ENCODE measurements around the gene FHOD3. TPM values are rescaled to one million over a fixed set of nuclear protein-coding genes. Genes with fewer than 3 reads are reported as not detected.

The FHOD3 gene
- total and polyA plus RNA-seq, 2 of the 8 experiments (the other 6 are each of a cell fraction or from before 2014, with no cell fraction given): 9.7 to 10.5 TPM

DNA sequence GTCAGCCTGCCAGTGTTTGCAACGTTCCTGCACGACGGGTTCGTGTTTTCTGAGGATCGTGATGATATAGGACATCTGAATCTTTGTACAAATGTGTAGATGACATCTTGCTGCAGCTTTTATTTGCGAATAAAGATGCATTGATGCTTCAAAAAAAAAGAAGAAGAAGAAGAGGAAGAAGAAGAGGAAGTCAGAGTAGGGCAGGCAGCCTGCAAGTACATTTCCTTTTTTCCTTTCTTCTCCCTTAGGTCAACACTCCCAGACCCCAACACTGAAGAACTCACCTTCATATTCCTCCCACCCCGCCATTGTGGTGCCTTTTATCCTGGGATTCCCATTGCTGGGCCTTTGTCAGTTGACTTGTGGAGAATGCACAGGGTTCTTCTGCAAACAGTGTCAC lies 91.5 kb downstream of the FHOD3 start:
- no peak overlapping the region for H4K8ac ChIP-seq (ENCODE audit: extremely low read depth, insufficient read depth, low read length)
- TF ChIP-seq, protein P1, sequence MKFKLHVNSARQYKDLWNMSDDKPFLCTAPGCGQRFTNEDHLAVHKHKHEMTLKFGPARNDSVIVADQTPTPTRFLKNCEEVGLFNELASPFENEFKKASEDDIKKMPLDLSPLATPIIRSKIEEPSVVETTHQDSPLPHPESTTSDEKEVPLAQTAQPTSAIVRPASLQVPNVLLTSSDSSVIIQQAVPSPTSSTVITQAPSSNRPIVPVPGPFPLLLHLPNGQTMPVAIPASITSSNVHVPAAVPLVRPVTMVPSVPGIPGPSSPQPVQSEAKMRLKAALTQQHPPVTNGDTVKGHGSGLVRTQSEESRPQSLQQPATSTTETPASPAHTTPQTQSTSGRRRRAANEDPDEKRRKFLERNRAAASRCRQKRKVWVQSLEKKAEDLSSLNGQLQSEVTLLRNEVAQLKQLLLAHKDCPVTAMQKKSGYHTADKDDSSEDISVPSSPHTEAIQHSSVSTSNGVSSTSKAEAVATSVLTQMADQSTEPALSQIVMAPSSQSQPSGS (IDR thresholded peaks at IDR 0.05; ENCODE audit: low read length): no peak
- TF ChIP-seq, protein P2, sequence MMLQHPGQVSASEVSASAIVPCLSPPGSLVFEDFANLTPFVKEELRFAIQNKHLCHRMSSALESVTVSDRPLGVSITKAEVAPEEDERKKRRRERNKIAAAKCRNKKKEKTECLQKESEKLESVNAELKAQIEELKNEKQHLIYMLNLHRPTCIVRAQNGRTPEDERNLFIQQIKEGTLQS (IDR thresholded peaks at IDR 0.05; ENCODE audit: insufficient read depth, low read depth, low read length): no peak
- TF ChIP-seq POU5F1 (IDR thresholded peaks at IDR 0.05; ENCODE audit: low read depth, low read length) (no peak), KDM1A (IDR thresholded peaks at IDR 0.05; ENCODE audit: borderline replicate concordance, low read length) (no peak), SAP30 (IDR thresholded peaks at IDR 0.05; ENCODE audit: insufficient read depth, insufficient replicate concordance, low read length) (no peak), FOSL1 (IDR thresholded peaks at IDR 0.05; ENCODE audit: insufficient read depth, low read depth, low read length) (no peak), NRF1 (IDR thresholded peaks at IDR 0.05; ENCODE audit: low read depth, low read length) (no peak)
- H2BK15ac ChIP-seq (ENCODE audit: low read length): no peak overlapping the region
- no peak overlapping the region for H3K27ac ChIP-seq (ENCODE audit: low read depth, low read length)
- no peaks in the 10 kb centered on the region for H3K27me3 ChIP-seq (replicated peaks in 1 of 4; ENCODE audit: control insufficient read depth in 3 of 4, extremely low read depth in 1 of 4, insufficient read depth in 3 of 4, low read length in 3 of 4)
- H3K9ac ChIP-seq (replicated peaks in 1 of 4; ENCODE audit: extremely low read depth in 1 of 4, low read depth in 3 of 4, low read length in 3 of 4): no peak overlapping the region
- no peak overlapping the region for H2BK5ac ChIP-seq (ENCODE audit: low read depth, low read length)
- H2BK12ac ChIP-seq (ENCODE audit: low read depth, low read length): no peak overlapping the region
- ChIA-PET POLR2A (ENCODE audit: partially characterized antibody) (no interaction called here), CTCF (ENCODE audit: partially characterized antibody) (no interaction called here)
- H3K23ac ChIP-seq (ENCODE audit: insufficient read length): no peak overlapping the region
- no peak overlapping the region for H3K4me2 ChIP-seq (ENCODE audit: insufficient read depth in 1 of 2, low read depth in 2 of 2, low read length in 2 of 2)
- peaks cover 0 to 4% (median 0%) of the 10 kb centered on the region in 4 experiments; a peak in 2 of 7 replicates for H3K4me1 ChIP-seq (replicated peaks in 1 of 4; ENCODE audit: control insufficient read depth in 3 of 4, insufficient read depth in 4 of 4, low read length in 3 of 4)
- no peak overlapping the region for H4K5ac ChIP-seq (ENCODE audit: insufficient read length, low read depth, low read length)
- H3K79me1 ChIP-seq (ENCODE audit: low read depth, low read length): no peaks in the 10 kb centered on the region
- no peak overlapping the region for H3K14ac ChIP-seq (ENCODE audit: insufficient read length)
- H4K20me1 ChIP-seq (replicated peaks in 1 of 2; ENCODE audit: control insufficient read depth in 1 of 2, insufficient read depth in 2 of 2, low read length in 2 of 2): no peaks in the 10 kb centered on the region
- no peak overlapping the region for H2BK120ac ChIP-seq (replicated peaks; ENCODE audit: low read depth, low read length)
- no peak overlapping the region for H2AFZ ChIP-seq (ENCODE audit: low read length)
- no peak overlapping the region for H3K56ac ChIP-seq (replicated peaks; ENCODE audit: insufficient read length, low read depth, low read length)
- H3K79me2 ChIP-seq (ENCODE audit: control insufficient read depth in 1 of 2, insufficient read depth in 2 of 2, low read length in 2 of 2): no peaks in the 10 kb centered on the region
- no peak overlapping the region for H2AK5ac ChIP-seq (ENCODE audit: low read depth, low read length)
- no peak for DNase-seq (ENCODE audit: low read depth in 1 of 2, low spot score in 2 of 2)
- FAIRE-seq: no peak
- H2BK20ac ChIP-seq (ENCODE audit: low read length): no peak overlapping the region
- no peak overlapping the region for H3K18ac ChIP-seq (ENCODE audit: extremely low read depth, low read length)
- H3K23me2 ChIP-seq (ENCODE audit: low read depth, low read length): no peaks in the 10 kb centered on the region
- H3K9me3 ChIP-seq (ENCODE audit: insufficient read depth in 2 of 2, low read depth in 1 of 2, low read length in 1 of 2): no peaks in the 10 kb centered on the region
- H3K4me3 ChIP-seq (ENCODE audit: extremely low read depth in 1 of 4, insufficient read depth in 2 of 4, low read depth in 3 of 4, low read length in 4 of 4): no peak overlapping the region
- WGBS, 2 experiments (ENCODE audit: extremely low coverage in 1 of 2, insufficient coverage in 1 of 2, insufficient read length in 1 of 2, insufficient replicate concordance in 2 of 2, low coverage in 1 of 2, low lambda C conversion rate in 2 of 2, missing lambda C conversion rate in 1 of 2): 89% methylated on average over 7 of the region's 7 CpGs; no CpG with 5 or more reads in 1 of the 2 experiments
- H3K4ac ChIP-seq (replicated peaks; ENCODE audit: insufficient read length, low read depth, low read length): no peak overlapping the region
- H3K36me3 ChIP-seq (ENCODE audit: control insufficient read depth in 2 of 4, insufficient read depth in 4 of 4, low read length in 3 of 4): no peaks in the 10 kb centered on the region
- no peak overlapping the region for H4K91ac ChIP-seq (replicated peaks; ENCODE audit: insufficient read length, low read length)
